Measurements from ENCODE around the gene SORCS3.

GRCh38 chr10:105010411-105011121 lies 369.5 kb downstream of the SORCS3 start:
- TF ChIP-seq CTCF (IDR thresholded peaks at IDR 0.05) (no peak), POLR2A (IDR thresholded peaks at IDR 0.05; ENCODE audit: low read depth) (no peak), POLR2AphosphoS5 (IDR thresholded peaks at IDR 0.05) (no peak)

Data from esophagus muscularis mucosa (tissue), 3 donors.